Measurements from ENCODE around the gene PLOD3.

DNA sequence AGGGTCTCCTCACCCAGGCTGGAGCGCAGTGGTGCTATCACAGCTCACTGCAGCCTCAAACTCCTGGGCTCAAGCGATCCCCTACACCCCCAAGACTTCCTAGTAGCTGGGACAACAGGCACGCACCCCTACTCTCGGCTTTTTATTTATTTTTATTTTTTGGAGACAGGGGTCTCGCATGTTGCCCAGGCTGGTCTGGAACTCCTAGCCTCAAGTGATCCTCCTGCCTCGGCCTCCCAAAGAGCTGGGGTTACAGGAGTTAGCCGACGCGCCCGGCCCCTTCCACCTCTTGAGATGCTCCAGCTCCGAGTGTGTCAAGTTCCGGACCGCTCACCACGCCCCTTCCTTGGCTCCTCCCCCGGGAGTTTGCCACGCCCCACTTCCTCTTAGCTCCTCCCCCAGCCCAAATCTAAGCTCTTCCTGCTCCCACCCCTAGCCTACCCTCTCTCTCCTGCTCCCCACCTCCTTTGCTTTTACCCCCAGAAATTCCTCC, 43.6 kb downstream of the PLOD3 start:
- TF ChIP-seq YY1 (IDR thresholded peaks at IDR 0.05; ENCODE audit: insufficient read depth, insufficient read length), result no peak
- TF ChIP-seq ZNF274 (IDR thresholded peaks at IDR 0.05; ENCODE audit: low read depth, low read length), result no peak
- no peak for TF ChIP-seq SUZ12 (IDR thresholded peaks at IDR 0.05; ENCODE audit: extremely low read depth, insufficient read depth, insufficient read length)

Data from NT2/D1 (cell line).